ENCODE measurements around the gene GNA12. TPM values are rescaled to one million over a fixed set of nuclear protein-coding genes. Genes with fewer than 3 reads are reported as not detected.

Gene GNA12
- total and polyA plus RNA-seq, 10 of the 15 experiments (the other 5 are each of a cell fraction or from before 2014, with no cell fraction given): 1.9 to 51.8 (median 12.6) TPM

GRCh38 chr7:2698581-2699288 lies 145.4 kb downstream of the GNA12 start (continued):
- no peak for TF ChIP-seq SMAD1 (IDR thresholded peaks at IDR 0.05; ENCODE audit: low read depth, partially characterized antibody)
- TF ChIP-seq PKNOX1 (IDR thresholded peaks at IDR 0.05): peak; percentile 65
- peak; percentile 86 for TF ChIP-seq IKZF1 (conservative IDR thresholded peaks at IDR 0.05)
- TF ChIP-seq ZBTB33 (IDR thresholded peaks at IDR 0.05): no peak
- TF ChIP-seq NR2C1 (IDR thresholded peaks at IDR 0.05): no peak
- TF ChIP-seq USF1 (IDR thresholded peaks at IDR 0.05; ENCODE audit: borderline replicate concordance, extremely low read length, insufficient read depth, low read depth, low read length): no peak
- no peak for TF ChIP-seq FOS (IDR thresholded peaks at IDR 0.05; ENCODE audit: borderline replicate concordance, extremely low read depth, insufficient read length)
- no peak; the same call in 1 of the 2 replicates for TF ChIP-seq GATAD2B (conservative IDR thresholded peaks at IDR 0.05; ENCODE audit: low read depth)
- TF ChIP-seq RELB (IDR thresholded peaks at IDR 0.05; ENCODE audit: low read depth): peak; percentile 66; the same call in 1 of the 2 replicates
- TF ChIP-seq ZNF207 (IDR thresholded peaks at IDR 0.05; ENCODE audit: borderline replicate concordance): no peak
- TF ChIP-seq E2F4 (IDR thresholded peaks at IDR 0.05; ENCODE audit: low read depth, low read length): no peak
- TF ChIP-seq FOXM1 (IDR thresholded peaks at IDR 0.05; ENCODE audit: low read depth, low read length): peak; percentile 97
- peak; percentile 80 for TF ChIP-seq BCL3 (IDR thresholded peaks at IDR 0.05; ENCODE audit: borderline replicate concordance, insufficient read depth, low read depth, low read length, poor library complexity, severe bottlenecking)
- no peak for TF ChIP-seq ZZZ3 (IDR thresholded peaks at IDR 0.05; ENCODE audit: control insufficient read depth, insufficient read length, low read depth)
- peak; percentile 82 for TF ChIP-seq MEF2A (IDR thresholded peaks at IDR 0.05; ENCODE audit: insufficient read depth, low read depth, low read length)
- peak; percentile 90 for TF ChIP-seq CREM (IDR thresholded peaks at IDR 0.05; ENCODE audit: low read depth)
- TF ChIP-seq JUND (IDR thresholded peaks at IDR 0.05; ENCODE audit: low read depth, low read length): 0 out of 2 replicates have a peak, but pooled peaks have one; percentile 27
